Lower lobe of right lung (tissue), 2 donors: Measurements from ENCODE around the gene ARHGEF26. TPM values are rescaled to one million over a fixed set of nuclear protein-coding genes. Genes with fewer than 3 reads are reported as not detected.

Experiments used
- ATAC-seq, 2 donors: fragments of 200-7000 bp; cut with Tn5 transposase; one replicate each; pipeline ENCODE4 v1.9.1; 2020 to 2022; ENCODE audit warnings: mild to moderate bottlenecking in 2 of 2, moderate library complexity in 2 of 2
- DNase-seq: peaks from one replicate; pipeline ENCODE4 v3.0.0-alpha.2; 2020
- H3K27ac ChIP-seq: fragments of 200-600 bp; one replicate; pipeline ENCODE4 v1.8.0; 2022
- H3K27me3 ChIP-seq: fragments of 200-600 bp; one replicate; pipeline ENCODE4 v1.8.0; 2022; ENCODE audit warnings: low read depth
- H3K36me3 ChIP-seq: fragments of 200-600 bp; one replicate; pipeline ENCODE4 v1.8.0; 2022; ENCODE audit warnings: mild to moderate bottlenecking
- H3K4me1 ChIP-seq: fragments of 200-600 bp; one replicate; pipeline ENCODE4 v1.8.0; 2022
- H3K4me3 ChIP-seq: fragments of 200-600 bp; one replicate; pipeline ENCODE4 v1.8.0; 2022; ENCODE audit warnings: mild to moderate bottlenecking
- H3K9me3 ChIP-seq: fragments of 200-600 bp; one replicate; pipeline ENCODE4 v1.8.0; 2022
- CTCF ChIP-seq: fragments of 200-600 bp; IDR thresholded peaks from one replicate; pipeline ENCODE4 v1.8.0; 2022; ENCODE audit warnings: antibody characterized with exemption, mild to moderate bottlenecking
- intact Hi-C: fragments of 100-400 bp; cut with DNase I; formaldehyde crosslinking; loops from one replicate; pipeline ENCODE4 v1.11.0; 2022
- total RNA-seq: library from RNA; stranded (reverse); fragmentation: NEBNext Ultra II Directional; extraction: Animal tissue kit (Norgen Biotek cat#: 25700); gene quantifications from one replicate; pipeline ENCODE4 v1.2.1, GENCODE V29; 2021
- donor health status: DM: no; HTN: yes; CAD: no; lungs with severe emphysema.

The ARHGEF26 gene
- total RNA-seq, 1 donor from 2014 or later: 50.9 TPM

DNA sequence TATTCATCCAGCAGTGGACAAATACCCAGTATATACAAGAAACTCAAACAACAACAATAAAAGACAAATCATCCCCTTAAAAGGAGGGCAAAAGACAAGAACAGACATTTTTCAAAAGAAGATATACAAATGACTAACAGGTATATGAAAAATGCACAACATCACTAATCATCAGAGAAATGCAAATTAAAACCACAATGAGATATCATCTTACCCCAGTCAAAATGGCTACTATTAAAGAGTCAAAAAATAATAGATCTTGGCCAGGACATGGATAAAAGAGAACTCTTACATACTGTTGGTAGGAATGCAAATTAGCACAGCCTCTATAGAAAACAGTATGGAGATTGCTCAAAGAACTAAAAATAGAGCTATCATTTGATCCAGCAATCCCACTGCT lies 186.2 kb downstream of the ARHGEF26 start:
- ATAC-seq (no peak), DNase-seq (no peak)
- intact Hi-C loops: no loop called here
- Histone ChIP-seq H3K27me3 (no peaks in the 10 kb centered on the region), H3K36me3 (peaks cover 79% of the 10 kb centered on the region), H3K9me3 (no peaks in the 10 kb centered on the region), H3K4me1 (no peaks in the 10 kb centered on the region), H3K27ac (no peak overlapping the region), H3K4me3 (no peak overlapping the region)
- TF ChIP-seq CTCF: no peak

Other genes with a start within 250 kb of the ARHGEF26 start
- gene DHX36, start 203.1 kb downstream of the ARHGEF26 start, total RNA-seq: 65.5 TPM